Activated CD8-positive, alpha-beta memory T cell treated with anti-CD3 and anti-CD28 coated beads, Interleukin-2, amount 50 U/mL, for 24 hours (primary cell): ENCODE data around the gene APOE.
A peak's percentile ranks its signal among the peaks of the same experiment; 100 is the strongest.
"Not testable (repeated sequence)": the region's sequence is repeated elsewhere in the genome, so short reads cannot be mapped to it uniquely, and the experiment has no call there.

Experiments used
- DNase-seq: peaks from one replicate; pipeline ENCODE4 v3.0.0-alpha.2; 2020; ENCODE audit errors: extremely low read depth

The APOE gene

DNA sequence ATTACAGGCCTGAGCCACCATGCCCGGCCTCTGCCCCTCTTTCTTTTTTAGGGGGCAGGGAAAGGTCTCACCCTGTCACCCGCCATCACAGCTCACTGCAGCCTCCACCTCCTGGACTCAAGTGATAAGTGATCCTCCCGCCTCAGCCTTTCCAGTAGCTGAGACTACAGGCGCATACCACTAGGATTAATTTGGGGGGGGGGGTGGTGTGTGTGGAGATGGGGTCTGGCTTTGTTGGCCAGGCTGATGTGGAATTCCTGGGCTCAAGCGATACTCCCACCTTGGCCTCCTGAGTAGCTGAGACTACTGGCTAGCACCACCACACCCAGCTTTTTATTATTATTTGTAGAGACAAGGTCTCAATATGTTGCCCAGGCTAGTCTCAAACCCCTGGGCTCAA is 4.2 kb downstream of the APOE start:
- no peak for DNase-seq

DNA sequence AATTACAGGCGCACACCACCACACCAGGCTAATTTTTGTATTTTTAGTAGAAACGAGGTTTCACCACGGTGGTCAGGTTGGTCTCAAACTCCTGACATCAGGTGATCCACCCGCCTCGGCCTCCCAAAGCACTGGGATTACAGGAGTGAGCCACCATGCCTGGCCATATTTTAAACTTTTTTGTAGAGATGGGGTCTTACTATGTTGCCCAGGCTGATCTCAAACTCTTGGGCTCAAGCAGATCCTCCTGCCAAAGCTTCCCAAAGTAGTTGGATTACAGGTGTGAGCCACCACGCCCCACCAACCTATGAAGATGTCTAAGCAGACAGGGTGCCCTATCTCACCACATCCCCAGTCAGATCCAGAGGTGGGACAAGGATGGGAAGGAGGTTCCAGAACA is 6.3 kb downstream of the APOE start:
- not testable (repeated sequence) for DNase-seq

DNA sequence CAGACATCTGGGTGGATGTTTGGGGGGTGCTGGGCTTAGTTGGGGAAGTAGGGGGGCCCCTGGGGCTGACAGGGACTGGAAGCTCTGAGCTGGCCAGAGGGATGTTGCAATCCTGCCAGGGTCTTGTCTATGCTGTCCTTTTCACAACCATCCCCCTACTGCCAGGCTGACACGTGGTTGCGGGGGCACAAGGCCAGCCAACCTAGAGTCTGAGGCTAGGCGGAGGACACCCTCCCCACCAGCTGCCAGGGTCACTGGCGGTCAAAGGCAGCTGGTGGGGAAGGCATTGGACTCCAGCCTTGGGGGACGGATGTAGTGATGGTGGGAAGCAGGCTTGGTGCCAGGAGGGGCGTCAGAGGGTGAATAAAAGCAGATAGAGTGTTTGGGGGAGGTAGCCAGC is 7.3 kb downstream of the APOE start:
- DNase-seq, result no peak

DNA sequence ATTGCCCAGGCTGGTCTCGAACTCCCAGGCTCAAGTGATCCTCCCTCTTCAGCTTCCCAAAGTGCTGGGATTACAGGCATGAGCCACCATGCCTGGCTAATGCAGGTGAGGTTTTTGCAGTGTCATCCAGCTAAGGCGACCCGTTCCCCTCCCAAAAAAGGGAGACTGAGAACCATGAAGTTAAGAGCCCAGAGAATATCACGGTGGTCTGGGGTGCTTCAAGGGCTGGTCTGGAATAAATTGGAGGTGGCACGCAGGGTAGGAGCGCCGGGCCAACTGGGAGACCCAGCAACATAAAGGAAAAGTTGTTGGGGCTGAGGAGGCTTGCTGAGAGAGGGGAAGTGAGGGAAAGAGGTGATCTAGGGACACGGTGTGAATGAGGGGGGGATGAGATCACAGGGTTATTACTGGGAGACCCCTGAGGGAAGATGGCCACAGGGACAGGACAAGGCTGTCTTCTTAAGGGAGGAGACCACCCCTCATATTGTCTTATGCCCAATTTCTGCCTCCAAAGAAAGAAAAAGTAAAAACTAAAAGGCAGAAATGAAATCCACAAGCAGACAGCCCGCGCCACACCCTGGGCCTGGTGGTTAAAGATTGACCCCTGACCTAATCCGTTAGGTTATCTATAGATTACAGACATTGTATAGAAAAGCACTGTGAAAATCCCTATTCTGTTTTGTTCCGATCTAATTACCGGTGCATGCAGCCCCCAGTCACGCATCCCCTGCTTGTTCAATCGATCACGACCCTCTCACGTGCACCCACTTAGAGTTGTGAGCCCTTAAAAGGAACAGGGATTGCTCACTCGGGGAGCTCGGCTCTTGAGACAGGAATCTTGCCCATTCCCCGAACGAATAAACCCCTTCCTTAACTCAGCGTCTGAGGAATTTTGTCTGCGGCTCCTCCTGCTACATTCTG is 8.2 kb downstream of the APOE start:
- not testable (repeated sequence) for DNase-seq

DNA sequence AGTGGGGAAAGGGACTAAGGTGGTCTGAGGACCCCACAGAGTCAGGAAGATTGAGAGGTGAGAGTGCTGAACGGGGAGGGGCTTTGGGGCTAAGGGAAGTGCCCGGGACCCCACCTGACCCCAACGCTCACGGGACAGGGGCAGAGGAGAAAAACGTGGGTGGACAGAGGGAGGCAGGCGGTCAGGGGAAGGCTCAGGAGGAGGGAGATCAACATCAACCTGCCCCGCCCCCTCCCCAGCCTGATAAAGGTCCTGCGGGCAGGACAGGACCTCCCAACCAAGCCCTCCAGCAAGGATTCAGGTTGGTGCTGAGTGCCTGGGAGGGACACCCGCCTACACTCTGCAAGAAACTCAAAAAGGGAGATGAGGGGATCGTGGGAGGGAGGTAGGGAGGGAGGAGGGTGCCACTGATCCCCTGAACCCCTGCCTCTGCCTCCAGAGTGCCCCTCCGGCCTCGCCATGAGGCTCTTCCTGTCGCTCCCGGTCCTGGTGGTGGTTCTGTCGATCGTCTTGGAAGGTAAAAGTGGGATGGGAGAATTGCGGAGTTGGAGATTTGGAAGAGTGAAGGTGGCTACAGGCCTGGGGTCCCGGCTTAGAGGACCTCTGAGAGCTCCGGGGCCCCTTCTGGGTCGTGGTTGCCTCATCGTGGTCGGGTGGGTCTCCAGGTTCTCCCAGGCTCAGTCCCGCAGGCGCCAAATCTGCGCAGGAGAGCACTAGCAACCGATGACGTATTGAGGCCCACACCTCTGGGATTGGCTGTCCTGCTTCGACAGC is 9.0 kb downstream of the APOE start, which contains the start of gene APOC1:
APOC1 (plus strand) TSS at position 176 of the 774 bp plus-strand sequence; CDS start at position 460, 284 bp downstream.
- DNase-seq, result peak; percentile 46

DNA sequence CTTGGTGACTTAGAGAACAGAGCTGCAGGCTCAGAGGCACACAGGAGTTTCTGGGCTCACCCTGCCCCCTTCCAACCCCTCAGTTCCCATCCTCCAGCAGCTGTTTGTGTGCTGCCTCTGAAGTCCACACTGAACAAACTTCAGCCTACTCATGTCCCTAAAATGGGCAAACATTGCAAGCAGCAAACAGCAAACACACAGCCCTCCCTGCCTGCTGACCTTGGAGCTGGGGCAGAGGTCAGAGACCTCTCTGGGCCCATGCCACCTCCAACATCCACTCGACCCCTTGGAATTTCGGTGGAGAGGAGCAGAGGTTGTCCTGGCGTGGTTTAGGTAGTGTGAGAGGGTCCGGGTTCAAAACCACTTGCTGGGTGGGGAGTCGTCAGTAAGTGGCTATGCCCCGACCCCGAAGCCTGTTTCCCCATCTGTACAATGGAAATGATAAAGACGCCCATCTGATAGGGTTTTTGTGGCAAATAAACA is 18.7 kb downstream of the APOE start:
- DNase-seq, result no peak

DNA sequence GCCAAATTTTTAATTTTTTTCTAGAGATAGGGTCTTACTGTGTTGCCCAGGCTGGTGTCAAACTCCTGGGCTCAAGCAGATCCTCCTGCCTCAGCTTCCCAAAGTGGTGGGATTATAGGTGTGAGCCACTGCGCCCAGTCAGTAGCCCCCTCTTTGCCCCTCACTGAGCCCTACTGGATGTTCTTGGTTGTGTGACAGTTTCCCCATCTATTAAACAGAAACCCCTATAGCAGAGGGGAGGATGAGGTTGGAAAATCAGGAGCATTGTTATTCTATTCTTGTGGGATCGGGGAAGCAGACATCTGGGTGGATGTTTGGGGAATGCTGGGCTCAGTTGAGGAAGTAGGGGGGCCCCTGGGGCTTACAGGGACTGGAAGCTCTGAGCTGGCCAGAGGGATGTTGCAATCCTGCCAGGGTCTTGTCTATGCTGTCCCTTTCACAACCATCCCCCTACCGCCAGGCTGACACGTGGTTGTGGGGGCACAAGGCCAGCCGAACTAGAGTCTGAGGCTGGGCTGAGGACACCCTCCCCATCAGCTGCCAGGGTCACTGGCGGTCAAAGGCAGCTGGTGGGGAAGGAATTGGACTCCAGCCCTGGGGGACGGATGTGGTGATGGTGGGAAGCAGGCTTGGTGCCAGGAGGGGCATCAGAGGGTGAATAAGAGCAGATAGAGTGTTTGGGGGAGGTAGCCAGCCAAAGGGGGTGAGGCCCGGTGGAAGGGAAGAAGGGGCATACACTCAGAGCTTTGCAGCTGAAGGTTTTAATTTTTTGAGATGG is 19.7 kb downstream of the APOE start:
- no peak for DNase-seq

DNA sequence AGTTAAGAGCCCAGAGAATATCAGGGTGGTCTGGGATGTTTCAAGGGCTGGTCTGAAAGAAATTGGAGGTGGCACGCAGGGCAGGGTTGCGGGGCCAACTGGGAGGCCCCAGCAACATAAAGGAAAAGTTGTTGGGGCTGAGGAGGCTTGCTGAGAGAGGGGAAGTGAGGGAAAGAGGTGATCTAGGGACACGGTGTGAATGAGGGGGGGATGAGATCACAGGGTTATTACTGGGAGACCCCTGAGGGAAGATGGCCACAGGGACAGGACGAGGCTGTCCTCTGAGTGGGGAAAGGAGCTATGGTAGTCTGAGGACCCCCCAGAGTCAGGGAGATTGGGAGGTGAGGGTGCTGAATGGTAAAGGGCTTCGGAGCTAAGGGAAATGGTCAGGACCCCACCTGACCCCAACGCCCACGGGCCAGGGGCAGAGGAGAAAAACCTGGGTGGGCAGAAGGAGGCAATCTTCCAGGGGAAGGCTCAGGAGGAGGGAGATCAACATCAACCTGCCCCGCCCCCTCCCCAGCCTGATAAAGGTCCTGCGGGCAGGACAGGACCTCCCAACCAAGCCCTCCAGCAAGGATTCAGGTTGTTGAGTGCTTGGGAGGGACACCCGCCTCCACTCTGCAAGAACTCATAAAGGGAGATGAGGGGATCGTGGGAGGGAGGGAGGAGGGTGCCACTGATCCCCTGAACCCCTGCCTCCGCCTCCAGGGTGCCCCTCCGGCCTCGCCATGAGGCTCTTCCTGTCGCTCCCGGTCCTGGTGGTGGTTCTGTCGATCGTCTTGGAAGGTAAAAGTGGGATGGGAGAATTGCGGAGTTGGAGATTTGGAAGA is 20.9 kb downstream of the APOE start:
- DNase-seq, result not testable (repeated sequence)

DNA sequence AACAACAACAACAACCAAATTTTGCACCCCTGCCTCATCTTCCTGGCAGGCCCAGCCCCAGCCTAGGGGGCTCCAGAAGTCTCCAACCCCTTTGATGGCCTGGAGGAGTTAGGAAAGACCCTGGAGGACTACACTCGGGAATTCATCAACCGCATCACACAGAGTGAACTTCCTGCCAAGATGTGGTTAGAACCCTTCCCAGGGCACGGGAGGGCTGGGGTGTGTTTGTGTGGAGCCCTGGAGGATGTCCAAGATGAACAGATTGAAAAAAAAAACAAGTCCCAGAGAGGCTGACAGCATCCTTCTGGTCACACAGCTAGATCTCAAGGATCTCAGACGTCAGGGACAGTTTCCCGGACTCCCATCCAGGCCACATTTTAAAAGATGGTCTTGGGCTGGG is 22.1 kb downstream of the APOE start:
- DNase-seq, result no peak

DNA sequence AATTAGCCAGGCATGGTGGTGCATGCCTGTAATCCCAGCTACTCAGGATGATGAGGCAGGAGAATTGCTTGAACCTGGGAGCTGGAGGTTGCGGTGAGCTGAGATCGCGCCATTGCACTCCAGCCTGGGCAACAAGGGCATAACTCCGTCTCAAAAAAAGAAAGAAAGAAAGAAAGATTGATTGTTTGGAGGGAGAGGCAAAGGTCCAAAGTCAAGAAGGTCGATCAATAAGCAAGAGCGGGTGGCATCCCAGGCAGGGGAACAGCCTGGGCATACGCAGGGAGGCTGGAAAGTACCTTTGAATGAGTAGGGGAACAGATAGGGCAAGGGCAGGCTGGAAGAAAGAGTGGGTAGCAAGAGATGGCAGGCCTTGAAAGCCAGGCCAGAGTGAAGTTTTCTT is 24.5 kb downstream of the APOE start:
- DNase-seq, result no peak

DNA sequence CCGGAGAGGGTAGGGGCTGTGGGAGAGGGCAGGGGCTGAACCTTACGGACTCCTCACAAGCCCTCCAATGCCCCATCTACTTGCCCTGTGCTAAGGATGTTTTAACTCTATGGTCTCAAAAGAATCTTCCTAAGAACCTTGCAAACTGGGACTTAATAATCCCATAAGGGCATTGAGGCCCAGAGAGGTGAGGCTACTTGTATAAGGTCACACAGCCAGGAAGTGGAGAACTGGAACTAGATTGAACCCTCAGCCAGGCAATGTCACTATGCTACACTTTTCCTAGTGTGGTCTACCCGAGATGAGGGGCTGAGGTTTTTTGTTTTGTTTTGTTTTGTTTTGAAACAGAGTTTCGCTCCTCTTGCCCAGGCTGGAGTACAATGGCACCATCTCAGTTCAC is 25.9 kb downstream of the APOE start:
- no peak for DNase-seq

DNA sequence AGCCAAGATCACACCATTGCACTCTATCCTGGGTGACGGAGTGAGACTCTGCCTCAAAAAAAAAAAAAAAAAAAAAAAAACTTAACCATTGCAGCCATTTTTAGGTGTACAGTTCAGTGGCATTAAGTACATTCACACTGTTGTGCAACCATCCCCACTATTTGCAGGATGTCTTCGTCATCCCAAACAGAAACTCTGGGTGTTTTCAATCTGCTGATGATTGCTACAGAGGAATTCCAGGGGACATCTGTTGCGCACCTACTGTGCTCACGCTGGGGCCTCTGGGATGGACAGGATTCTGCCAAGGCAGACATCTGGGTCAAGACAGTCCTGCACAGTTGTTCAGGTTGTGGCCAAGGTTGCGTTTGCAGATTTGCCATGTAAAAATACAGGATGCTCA is 34.1 kb downstream of the APOE start:
- DNase-seq, result no peak

DNA sequence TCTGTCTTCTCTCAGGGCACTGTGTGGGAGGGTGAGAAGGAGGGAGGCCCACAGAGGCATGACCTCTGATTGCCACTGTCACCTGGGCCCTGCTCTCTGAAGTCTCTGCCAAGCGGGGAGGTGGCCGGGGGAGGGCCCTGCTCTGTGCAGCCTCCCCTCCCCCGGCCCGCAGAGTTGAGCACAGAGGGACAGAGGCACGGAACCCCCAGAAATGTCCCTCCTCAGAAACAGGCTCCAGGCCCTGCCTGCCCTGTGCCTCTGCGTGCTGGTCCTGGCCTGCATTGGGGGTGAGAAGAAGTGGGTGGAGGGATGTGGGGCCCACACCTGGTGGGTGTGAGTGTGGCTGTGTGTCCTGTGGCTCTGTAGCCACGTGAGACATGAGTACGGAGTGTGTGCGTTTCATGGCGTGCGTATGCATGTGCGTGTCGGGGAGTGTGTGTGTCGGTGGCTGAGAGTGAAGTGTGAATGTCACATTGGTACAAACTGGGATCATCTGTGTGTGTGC is 36.5 kb downstream of the APOE start, which contains the start of gene APOC4:
APOC4 (plus strand) TSS at position 171 of the 505 bp plus-strand sequence; CDS start at position 212, 41 bp downstream.
- DNase-seq, result no peak

DNA sequence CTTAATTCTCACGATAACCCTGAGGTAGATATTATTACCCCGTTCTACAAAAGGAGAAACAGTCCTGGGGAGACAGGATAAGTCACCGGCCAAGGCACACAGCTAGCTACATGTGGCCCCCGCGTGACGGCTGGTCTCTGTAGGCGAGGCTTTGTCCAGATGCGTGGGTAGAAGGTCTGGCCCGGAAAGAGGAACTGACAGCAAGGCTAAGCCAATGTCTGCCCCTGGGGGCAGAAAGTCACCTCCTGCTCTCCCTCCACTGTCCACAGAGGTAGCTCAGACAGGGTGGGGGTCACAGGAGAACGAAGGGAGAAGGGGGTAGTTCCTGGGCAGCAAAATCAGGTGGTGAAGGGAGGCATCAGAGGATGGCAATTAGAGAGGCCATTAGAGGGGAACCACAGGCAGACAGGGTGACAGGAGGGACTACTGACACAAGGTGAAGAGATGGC is 38.2 kb downstream of the APOE start:
- no peak for DNase-seq

DNA sequence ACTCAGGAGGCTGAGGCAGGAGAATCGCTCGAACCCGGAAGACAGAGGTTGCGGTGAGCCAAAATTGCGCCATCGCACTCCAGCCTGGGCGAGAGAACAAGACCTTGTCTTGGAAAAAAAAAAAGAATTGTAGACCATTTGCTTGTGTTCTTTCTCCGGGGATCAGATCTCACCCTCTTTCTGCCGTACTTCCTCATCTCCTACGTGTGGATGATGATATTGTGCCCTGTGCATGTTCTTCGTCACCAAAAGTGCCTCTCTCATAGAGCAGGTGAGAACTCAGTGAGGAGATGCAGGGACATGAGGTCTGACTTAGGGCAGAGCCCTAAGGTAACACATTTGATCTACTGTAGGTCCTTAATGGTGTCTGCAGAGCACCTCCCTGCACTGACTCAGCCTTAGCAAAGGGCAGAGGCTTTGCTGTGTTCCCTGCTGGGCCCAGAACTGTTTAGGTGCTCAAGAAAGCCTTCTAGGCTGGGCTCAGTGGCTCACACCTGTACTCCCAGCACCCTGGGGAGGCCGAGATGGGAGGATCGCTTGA is 41.5 kb downstream of the APOE start:
- no peak for DNase-seq

DNA sequence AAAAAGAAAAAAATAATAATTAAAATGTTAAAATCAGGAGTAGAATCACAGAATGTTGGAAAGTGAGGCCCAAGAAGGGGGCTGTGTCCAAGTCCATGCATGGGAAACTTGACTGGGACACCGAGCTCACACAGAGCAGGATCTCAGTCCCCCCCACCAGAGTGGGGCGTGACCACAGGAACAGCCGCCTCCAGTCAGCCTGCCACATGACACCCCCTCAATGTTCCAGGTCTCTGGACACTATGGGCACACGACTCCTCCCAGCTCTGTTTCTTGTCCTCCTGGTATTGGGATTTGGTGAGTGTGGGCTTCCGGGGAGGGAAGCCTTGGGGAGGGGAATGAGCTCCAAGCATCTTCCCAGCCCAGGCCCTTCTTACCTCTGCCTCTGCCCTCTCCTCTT is 42.6 kb downstream of the APOE start:
- DNase-seq, result no peak

DNA sequence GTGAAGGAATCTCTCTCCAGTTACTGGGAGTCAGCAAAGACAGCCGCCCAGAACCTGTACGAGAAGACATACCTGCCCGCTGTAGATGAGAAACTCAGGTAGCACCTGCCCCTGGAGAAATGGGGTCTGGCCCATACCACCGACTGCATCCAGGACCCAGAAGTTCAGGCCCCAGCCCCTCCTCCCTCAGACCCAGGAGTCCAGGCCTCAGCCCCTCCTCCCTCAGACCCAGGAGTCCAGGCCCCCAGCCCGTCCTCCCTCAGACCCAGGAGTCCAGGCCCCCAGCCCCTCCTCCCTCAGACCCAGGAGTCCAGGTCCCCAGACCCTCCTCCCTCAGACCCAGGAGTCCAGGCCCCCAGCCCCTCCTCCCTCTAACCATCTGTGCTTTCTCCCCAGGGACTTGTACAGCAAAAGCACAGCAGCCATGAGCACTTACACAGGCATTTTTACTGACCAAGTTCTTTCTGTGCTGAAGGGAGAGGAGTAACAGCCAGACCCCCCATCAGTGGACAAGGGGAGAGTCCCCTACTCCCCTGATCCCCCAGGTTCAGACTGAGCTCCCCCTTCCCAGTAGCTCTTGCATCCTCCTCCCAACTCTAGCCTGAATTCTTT is 43.3 kb downstream of the APOE start:
- no peak for DNase-seq

DNA sequence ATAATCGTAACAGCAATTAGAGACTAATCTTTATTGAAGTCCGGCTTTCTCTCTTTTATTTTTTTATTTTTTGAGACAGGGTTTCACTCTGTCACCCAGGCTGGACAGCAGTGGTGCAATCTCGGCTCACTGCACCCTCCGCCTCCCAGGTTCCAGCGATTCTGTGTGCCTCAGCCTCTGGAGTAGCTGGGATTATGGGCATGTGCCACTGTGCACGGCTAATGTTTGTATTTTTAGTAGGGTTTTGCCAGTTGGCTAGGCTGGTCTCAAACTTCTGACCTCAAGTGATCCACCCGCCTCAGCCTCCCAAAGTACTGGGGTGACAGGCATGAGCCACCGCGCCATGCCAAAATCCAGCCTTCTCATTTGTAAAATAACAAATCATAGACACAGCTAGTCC is 44.0 kb downstream of the APOE start:
- DNase-seq, result no peak

DNA sequence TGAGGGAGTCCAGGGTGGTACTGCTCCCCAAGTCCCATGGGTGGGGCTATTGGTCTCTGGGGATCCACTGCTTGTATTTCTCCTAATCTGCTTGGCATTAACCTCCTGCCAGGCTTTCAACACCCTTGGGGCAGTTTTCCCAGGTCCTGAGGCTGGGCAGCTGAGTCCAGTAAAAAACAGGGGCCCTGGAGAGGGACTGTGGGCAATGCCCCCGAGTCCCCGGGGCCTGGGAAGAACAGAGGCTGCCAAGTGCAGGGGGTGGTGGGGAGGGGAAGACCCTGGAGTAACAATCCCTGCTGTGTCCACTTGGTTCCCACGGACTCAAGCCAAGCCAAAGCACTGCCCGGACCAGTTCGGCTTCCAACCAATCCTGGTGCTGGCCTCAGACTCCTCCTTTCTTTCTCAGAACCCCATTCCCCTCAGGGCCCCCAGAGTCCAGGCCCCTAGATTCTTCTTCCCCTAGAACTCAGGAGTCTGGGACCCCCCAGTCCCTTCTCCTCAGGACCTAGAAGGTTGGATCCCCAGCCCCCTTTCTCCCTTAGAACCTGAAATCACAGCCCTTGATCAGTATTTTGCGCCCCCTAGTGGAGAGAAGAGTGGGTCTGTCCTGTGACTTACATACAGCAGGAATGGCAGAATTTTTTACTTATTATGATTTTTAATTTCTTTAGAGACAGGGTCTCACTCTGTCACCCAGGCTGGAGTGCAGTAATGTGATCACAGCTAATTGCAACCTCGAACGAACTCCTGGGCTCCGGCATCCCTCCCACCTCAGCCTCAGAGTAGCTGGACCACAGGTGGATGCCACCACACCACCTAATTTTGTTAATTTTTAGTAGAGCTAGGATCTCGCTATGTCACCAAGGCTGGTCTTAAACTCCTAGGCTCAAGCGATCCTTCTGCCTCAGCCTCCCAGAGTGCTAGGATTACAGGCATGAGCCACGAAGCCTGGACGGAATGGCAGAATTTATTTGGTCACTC is 45.9 kb downstream of the APOE start:
- DNase-seq, result peak; percentile 26
